Stimulated activated CD8-positive, alpha-beta memory T cell treated with anti-CD3 and anti-CD28 coated beads, Interleukin-7, amount 100 ng/mL, for 48 hours (primary cell): ENCODE results near the gene KRTAP1-4.
"Not testable (repeated sequence)": the region's sequence is repeated elsewhere in the genome, so short reads cannot be mapped to it uniquely, and the experiment has no call there.

Experiments
- DNase-seq, 2 donors: peaks; one replicate each; pipeline ENCODE4 v3.0.0-alpha.2; 2020; ENCODE audit warnings: low read depth in 1 of 2; ENCODE audit errors: extremely low read depth in 1 of 2

KRTAP1-4 gene

DNA sequence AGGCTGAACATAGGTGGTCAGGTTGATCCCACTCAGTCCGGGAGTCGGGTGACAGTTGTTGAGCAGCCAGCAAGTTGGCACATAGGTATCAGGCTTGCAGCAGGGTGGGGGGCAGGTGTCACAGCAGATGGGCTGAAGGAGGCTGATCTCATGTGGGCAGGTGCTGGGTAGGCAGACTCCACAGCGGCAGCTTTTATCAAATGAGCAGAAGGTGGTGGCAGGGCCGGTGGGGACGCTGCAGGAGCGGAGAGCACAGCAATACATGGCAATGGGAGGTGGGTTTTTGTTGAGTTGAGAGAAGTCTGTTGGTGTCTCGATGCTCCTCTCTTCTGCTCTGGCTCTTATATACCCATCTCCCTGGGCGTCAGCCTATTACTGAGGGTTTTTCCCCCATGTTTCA, 21.2 kb downstream of the KRTAP1-4 start, which contains the start of gene KRTAP3-1:
Gene KRTAP3-1 (minus strand): TSS at position 318 of the 400 bp plus-strand sequence. CDS start 54 bp downstream, at position 264.
- DNase-seq: no peak

DNA sequence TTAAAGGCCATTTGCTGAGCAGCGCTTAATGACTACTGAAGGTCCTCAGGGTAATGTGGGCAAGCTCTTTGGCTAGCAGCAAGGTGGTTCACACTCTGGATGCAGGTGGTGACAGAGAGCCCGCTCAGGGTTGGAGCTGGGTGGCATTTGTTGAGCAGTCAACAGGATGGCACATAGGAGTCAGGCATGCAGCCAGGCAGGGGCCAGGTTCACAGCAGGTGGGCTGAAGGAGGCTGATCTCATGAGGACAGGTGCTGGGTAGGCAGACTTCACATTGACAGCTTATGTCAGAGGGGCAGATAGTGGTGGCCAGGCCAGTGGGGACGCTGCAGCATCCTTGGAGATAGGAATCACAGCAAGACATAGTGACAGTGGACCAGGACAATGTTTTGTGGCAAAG, 25.6 kb downstream of the KRTAP1-4 start:
- no peak for DNase-seq

DNA sequence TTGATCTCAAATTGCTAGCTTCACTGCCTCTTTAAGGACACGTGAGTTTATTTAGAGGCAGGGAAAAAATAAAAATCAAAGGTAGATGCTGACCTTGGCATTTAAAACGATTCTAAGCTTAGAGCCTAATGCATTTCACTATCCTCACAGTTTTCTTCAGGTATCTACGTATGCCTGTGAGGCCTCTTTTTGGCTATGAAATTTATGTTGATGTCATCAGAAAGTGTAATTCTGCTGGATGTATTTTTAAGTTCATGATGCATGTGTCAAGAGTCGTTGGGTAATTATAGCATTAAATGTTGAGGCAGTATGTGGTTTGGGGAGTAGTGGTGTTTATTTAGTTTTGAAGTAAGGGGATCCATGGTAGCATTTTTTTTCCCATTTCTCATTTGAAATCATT, 26.1 kb downstream of the KRTAP1-4 start:
- no peak for DNase-seq

DNA sequence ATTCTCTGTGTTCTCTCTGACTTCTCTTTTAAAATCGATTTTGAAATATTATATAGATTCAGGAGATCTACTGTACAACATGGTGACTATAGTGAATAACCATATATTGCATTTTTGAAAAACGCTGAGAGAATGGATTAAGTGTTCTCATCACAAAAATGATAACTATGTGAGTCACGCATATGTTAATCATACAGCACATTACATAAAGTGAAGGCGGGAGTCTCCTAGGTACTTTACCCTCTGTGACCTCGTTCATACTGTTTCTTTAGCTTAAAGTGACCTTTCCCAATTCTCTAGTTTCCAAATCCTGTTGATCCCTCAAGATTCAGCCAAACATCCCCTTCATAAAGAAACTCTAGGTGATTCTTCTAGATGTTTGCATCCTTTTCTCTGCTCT, 27.2 kb downstream of the KRTAP1-4 start:
- DNase-seq: no peak

- DNase-seq: no peak
Observed at GRCh38 chr17:41001795-41002194, 28.2 kb downstream of the KRTAP1-4 start.

DNA sequence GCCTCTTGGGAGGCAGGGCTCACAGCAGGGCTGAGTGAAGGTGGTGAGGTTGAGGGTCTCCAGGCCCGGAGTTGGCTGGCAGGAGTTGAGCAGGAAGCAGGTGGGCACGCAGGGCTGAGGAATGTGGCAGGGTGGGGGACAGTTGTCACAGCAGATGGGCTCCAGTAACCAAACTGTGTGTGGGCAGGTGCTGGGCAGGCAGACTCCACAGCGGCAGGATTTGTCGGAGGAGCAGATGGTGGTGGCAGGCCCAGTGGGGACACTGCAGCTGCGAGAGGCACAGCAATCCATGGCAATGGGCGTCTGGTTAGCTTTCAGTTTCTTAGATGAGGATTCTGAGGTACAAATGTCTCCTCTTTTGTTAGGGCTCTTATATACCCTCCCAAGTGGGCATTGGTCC, 30.4 kb downstream of the KRTAP1-4 start, which contains the start of gene KRTAP3-2:
Gene KRTAP3-2 (minus strand): TSS at position 344 of the 400 bp plus-strand sequence. CDS start 53 bp downstream, at position 291.
- not testable (repeated sequence) for DNase-seq

GRCh38 chr17:40997361-40997760, 32.6 kb downstream of the KRTAP1-4 start:
- DNase-seq: no peak

DNA sequence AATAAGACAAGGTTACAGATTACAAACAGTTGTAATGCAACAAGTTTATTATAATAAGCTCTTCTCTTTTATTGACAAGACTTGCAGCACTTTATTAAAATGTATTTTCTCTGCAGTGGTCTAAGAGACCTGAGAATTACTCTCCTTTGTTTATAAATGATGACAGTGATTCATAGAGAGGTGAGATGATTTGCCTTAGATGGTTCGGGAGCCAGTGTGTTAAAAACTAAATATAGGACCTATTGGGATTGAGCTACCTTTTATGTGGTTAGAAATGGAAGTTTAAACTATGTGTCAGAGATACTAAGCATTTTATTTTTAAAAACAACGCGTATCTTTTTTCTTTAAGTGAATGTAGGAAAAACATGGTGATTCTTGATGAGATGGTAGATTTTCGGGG, 33.2 kb downstream of the KRTAP1-4 start:
- DNase-seq: no peak

DNA sequence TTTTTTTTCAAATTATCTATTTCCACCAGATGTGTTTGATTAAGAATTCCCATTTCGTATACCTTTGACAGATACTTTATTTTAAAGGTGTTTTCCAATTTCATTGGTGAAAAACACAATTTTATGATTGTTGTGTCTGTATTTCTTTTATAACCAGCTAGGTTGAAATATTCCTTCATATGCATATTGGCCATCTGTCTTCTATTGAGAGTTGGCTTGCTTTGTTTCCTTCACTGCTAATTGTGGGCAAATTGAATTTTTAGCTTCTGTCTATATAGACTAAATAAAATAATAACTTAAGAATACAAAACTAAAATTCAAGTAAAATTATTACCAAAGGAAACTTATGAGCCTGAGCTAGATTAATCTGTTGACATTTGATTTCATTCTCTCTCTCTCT, 34.9 kb downstream of the KRTAP1-4 start:
- no peak for DNase-seq

- no peak for DNase-seq
Observed at GRCh38 chr17:40993839-40994238, 36.2 kb downstream of the KRTAP1-4 start, which contains the start of gene KRTAP3-3. KRTAP3-3 (minus strand) TSS chr17:40994164; CDS start chr17:40994097, 67 bp downstream.

DNA sequence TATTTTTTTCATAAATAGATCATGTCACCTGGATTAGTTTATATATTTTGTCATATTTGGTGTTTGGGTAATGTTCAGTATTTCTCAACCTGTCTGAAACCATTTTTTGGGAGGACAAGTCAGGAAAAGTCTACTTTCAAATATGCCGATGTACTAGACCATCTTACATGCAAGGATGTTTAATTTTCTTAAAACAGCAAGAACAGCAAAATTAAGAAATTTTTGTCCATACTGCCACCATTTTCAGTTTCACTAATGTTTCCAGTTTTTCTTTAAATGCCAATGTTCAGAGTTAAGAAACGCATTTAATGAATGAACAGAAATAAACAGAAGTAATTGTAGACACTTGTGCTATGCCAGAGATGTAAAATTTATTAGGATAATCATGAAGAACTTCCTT, 36.9 kb downstream of the KRTAP1-4 start:
- no peak for DNase-seq

GRCh38 chr17:40992666-40993065, 37.3 kb downstream of the KRTAP1-4 start:
- no peak for DNase-seq

- DNase-seq: no peak
Observed at GRCh38 chr17:40986920-40987319, 43.1 kb downstream of the KRTAP1-4 start.

GRCh38 chr17:40984226-40984625, 45.8 kb downstream of the KRTAP1-4 start, which contains the start of gene KRT40:
KRT40 (minus strand) TSS chr17:40984326; CDS start chr17:40984273, 53 bp downstream.
- DNase-seq: no peak

DNA sequence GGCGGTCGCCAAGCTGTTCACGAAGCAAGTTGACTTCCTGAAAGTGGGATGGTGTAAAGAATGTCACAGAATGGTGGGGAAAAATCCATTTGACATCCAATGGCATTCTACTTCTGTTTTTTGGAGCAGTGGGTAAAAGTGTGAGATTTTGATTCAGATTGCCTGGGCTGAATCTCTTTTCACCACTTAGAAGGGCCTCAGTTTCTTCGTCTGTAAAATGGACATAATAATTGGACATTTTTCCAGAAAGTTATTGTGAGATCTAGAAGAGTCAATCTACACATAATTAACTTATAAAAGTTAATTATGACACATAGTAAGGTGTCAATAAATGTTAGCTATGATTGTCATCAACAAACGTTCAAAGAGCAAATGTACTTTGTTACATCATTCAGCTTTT, 48.9 kb downstream of the KRTAP1-4 start:
- no peak for DNase-seq

GRCh38 chr17:40980596-40980995, 49.4 kb downstream of the KRTAP1-4 start:
- no peak for DNase-seq

- DNase-seq: no peak
Observed at GRCh38 chr17:40980117-40980516, 49.9 kb downstream of the KRTAP1-4 start.
